ENCODE data around the gene RANBP3.
"Not testable (repeated sequence)": the region's sequence is repeated elsewhere in the genome, so short reads cannot be mapped to it uniquely, and the experiment has no call there.

The RANBP3 gene

GRCh38 chr19:5968431-5969373 is 9.2 kb downstream of the RANBP3 start:
- DNase-seq (ENCODE audit: insufficient read length, low spot score) (no peak), FAIRE-seq (no peak)
- no peak for TF ChIP-seq POLR2A (IDR thresholded peaks at IDR 0.05; ENCODE audit: low read depth, low read length)

- TF ChIP-seq POLR2A (IDR thresholded peaks at IDR 0.05; ENCODE audit: low read depth, low read length) = no peak
- FAIRE-seq (peak; percentile 60), DNase-seq (ENCODE audit: insufficient read length, low spot score) (peak; percentile 72)
These were observed 9.9 kb downstream of the RANBP3 start for GRCh38 chr19:5967994-5968430.

- no peak for FAIRE-seq
These were observed 10.4 kb downstream of the RANBP3 start for GRCh38 chr19:5967571-5967970.

GRCh38 chr19:5966941-5967340 is 11.0 kb downstream of the RANBP3 start:
- DNase-seq (ENCODE audit: insufficient read length, low spot score) (no peak), FAIRE-seq (no peak)
- TF ChIP-seq POLR2A (IDR thresholded peaks at IDR 0.05; ENCODE audit: low read depth, low read length) = no peak

More at GRCh38 chr19:5967571-5967970, 10.4 kb downstream of the RANBP3 start:
- DNase-seq (ENCODE audit: insufficient read length, low spot score) = no peak
- TF ChIP-seq POLR2A (IDR thresholded peaks at IDR 0.05; ENCODE audit: low read depth, low read length) = no peak

- no peak for TF ChIP-seq POLR2A (IDR thresholded peaks at IDR 0.05; ENCODE audit: low read depth, low read length)
- FAIRE-seq = no peak
- DNase-seq (ENCODE audit: insufficient read length, low spot score) = no peak
These were observed 11.7 kb downstream of the RANBP3 start for GRCh38 chr19:5966215-5966614.

- no peak for DNase-seq (ENCODE audit: insufficient read length, low spot score)
- no peak for FAIRE-seq
- TF ChIP-seq POLR2A (IDR thresholded peaks at IDR 0.05; ENCODE audit: low read depth, low read length) = no peak
These were observed 12.9 kb downstream of the RANBP3 start for GRCh38 chr19:5964816-5965565.

GRCh38 chr19:5963855-5964254 is 14.1 kb downstream of the RANBP3 start:
- DNase-seq (ENCODE audit: insufficient read length, low spot score) = no peak

GRCh38 chr19:5963259-5963658 is 14.7 kb downstream of the RANBP3 start:
- DNase-seq (ENCODE audit: insufficient read length, low spot score); FAIRE-seq: not testable (repeated sequence)

More at GRCh38 chr19:5963855-5964254, 14.1 kb downstream of the RANBP3 start:
- FAIRE-seq = no peak
- no peak for TF ChIP-seq POLR2A (IDR thresholded peaks at IDR 0.05; ENCODE audit: low read depth, low read length)

GRCh38 chr19:5961969-5962945 is 15.7 kb downstream of the RANBP3 start:
- no peak for TF ChIP-seq POLR2A (IDR thresholded peaks at IDR 0.05; ENCODE audit: low read depth, low read length)
- DNase-seq (ENCODE audit: insufficient read length, low spot score) = no peak
- FAIRE-seq = no peak

- DNase-seq (ENCODE audit: insufficient read length, low spot score); FAIRE-seq: not testable (repeated sequence)
These were observed 16.3 kb downstream of the RANBP3 start for GRCh38 chr19:5961641-5961968.

- TF ChIP-seq POLR2A (IDR thresholded peaks at IDR 0.05; ENCODE audit: low read depth, low read length) = no peak
- no peak for DNase-seq (ENCODE audit: insufficient read length, low spot score)
- no peak for FAIRE-seq
These were observed 17.6 kb downstream of the RANBP3 start for GRCh38 chr19:5960005-5961001.

GRCh38 chr19:5959260-5960004 is 18.5 kb downstream of the RANBP3 start:
- FAIRE-seq (no peak), DNase-seq (ENCODE audit: insufficient read length, low spot score) (no peak)
- no peak for TF ChIP-seq POLR2A (IDR thresholded peaks at IDR 0.05; ENCODE audit: low read depth, low read length)

All from H54 (cell line).